ENCODE data around the gene SCLY. TPM values are rescaled to one million over a fixed set of nuclear protein-coding genes. Genes with fewer than 3 reads are reported as not detected.

The SCLY gene
- total RNA-seq, 1 donor = 18.6 TPM

DNA sequence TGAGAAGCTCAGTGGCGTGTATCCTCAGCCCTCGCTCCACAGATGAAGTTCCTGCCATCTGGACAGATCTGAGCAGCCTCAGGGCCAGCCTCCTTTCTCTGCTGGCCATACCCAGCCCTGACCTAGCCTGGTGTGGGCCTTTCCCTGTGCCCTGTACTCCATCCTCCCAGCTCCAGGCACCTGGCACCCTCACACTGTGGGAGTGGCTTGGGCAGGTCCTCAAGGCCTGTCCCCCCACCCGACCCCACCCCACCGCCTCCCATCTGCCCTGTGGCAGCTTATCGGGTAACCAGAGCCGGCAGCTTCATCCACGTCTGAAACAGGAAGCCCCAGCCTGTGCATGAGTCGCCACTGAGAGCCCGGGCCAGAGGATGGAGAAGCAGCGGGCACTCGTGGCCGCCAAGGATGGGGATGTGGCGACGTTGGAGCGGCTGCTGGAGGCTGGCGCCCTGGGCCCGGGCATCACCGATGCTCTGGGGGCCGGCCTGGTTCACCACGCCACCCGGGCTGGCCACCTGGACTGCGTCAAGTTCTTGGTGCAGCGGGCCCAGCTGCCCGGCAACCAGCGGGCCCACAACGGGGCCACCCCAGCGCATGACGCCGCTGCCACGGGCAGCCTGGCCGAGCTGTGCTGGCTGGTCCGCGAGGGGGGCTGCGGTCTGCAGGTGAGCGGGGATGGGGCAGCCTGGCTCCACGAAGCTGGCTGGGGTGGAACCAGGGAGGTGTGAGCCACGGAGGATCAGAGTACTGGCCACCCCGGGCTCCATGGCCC, 39.4 kb downstream of the SCLY start, which contains the start of gene ESPNL:
ESPNL (plus strand) TSS at position 292 of the 772 bp plus-strand sequence; CDS start at position 372, 80 bp downstream.
- DNase-seq (ENCODE audit: low read depth) = no peak
- H3K4me3 ChIP-seq (ENCODE audit: low read depth, low read length) = no peak within 1 kb of the TSS
- no peak for TF ChIP-seq CTCF (IDR thresholded peaks at IDR 0.05; ENCODE audit: insufficient read depth, low read depth, low read length)

GRCh38 chr2:238100821-238101771, 40.3 kb downstream of the SCLY start:
- DNase-seq (ENCODE audit: low read depth) = no peak
- H3K4me3 ChIP-seq (ENCODE audit: low read depth, low read length) = no peak overlapping the region
- no peak for TF ChIP-seq CTCF (IDR thresholded peaks at IDR 0.05; ENCODE audit: insufficient read depth, low read depth, low read length)

DNA sequence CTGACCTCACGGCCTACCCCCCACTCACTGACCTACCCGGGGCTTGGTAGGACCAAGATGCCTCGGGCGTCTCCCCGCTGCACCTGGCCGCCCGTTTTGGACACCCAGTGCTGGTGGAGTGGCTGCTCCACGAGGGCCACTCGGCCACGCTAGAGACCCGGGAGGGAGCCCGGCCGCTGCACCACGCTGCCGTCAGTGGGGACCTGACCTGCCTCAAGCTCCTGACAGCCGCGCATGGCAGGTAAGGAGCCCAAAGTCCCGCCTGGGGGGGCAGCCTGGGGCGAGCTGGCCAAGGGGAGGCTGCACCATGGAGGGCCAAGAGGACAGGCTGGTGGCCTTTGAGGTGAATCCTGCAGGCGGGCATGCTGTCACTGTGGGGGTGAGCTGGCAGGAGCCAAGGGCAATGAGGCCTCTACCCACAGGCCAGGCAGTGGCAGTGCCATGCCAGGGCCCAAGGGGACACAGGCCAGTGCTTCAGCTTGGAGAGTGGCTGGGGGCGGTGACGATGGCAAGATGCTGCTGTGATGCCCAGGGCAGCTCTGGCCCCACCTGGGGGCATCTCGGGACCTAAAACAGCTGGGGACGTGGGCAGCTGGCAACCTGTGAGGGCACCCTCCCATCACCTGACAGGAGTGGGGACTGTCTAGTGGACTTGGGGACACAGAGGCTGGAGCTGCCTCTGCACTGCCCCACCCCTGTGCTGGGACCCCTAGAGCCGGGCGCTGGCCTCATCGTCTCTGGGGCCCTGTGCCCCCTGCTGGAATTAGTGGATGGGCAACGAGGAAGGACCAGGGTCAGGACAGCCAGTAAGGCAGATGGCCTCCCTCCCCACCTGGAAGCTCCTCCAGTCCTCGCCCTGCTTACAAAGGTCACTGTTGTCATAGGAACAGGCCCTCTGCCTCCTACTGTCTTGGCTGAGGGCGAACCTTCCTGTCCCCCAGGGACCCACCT, 41.4 kb downstream of the SCLY start:
- DNase-seq (ENCODE audit: low read depth) = no peak
- TF ChIP-seq CTCF (IDR thresholded peaks at IDR 0.05; ENCODE audit: insufficient read depth, low read depth, low read length) = no peak
- no peak overlapping the region for H3K4me3 ChIP-seq (ENCODE audit: low read depth, low read length)

DNA sequence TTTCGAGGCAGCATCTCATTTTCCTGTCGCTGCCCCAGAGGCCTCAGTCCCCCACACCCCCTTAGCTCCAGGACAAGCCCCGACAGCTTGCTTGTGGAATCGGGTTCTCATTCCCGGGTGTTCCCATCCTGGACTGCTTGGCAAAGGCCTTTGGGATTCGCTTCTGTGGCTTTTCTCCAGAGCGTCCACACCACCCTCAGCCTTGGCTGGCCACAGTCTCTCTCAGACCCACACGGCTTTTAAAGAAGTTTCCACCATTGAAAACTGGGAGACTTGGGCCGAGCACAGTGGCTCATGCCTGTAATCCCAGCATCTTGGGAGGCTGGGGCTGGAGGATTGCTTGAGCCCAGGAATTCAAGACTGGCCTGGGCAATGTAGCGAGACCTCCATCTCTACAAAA, 42.1 kb downstream of the SCLY start:
- no peak overlapping the region for H3K4me3 ChIP-seq (ENCODE audit: low read depth, low read length)
- no peak for TF ChIP-seq CTCF (IDR thresholded peaks at IDR 0.05; ENCODE audit: insufficient read depth, low read depth, low read length)
- DNase-seq (ENCODE audit: low read depth) = no peak

GRCh38 chr2:238103465-238104225, 42.8 kb downstream of the SCLY start:
- no peak for DNase-seq (ENCODE audit: low read depth)
- H3K4me3 ChIP-seq (ENCODE audit: low read depth, low read length) = no peak overlapping the region
- no peak for TF ChIP-seq CTCF (IDR thresholded peaks at IDR 0.05; ENCODE audit: insufficient read depth, low read depth, low read length)

Measured in fibroblast of villous mesenchyme (primary cell).